GM21529 (cell line): ENCODE results near the gene WDCP.
"Not testable (repeated sequence)": the region's sequence is repeated elsewhere in the genome, so short reads cannot be mapped to it uniquely, and the experiment has no call there.

ENCODE experiments used
- ATAC-seq: cut with Tn5 transposase; IDR thresholded peaks from one replicate; pipeline ENCODE4 v1.9.1; 2021; ENCODE audit not compliant: unreplicated experiment

WDCP gene

DNA sequence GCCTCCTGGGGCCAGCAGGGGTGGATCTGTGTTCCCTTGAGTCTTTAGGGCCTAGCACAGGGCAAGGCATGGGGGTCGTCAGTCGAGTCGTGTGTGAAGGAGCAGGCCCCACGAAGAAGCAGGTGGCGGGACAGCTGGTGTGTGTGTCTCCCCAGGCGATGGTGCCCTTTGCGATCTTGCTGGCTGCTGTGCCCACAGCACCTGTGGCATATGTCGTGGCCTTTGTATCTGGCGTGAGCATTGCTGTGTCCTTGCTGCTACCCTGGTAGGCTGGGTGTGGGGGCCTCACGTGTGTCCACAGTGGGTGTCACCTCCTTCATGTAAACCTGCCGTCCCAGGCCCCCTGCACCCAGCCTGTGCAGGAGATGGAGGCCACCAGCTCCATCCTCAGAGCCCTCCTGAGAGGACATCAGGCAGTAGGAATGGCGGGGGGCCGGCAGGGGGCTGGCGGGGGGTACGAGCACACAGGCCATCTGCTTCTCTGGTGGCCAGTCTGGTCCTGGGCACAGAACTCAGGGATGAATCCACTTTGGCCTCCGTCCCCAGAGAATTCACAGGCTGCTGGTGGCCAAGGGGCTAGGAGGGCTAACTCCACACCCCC is 24.1 kb downstream of the WDCP start:
- no peak for ATAC-seq

DNA sequence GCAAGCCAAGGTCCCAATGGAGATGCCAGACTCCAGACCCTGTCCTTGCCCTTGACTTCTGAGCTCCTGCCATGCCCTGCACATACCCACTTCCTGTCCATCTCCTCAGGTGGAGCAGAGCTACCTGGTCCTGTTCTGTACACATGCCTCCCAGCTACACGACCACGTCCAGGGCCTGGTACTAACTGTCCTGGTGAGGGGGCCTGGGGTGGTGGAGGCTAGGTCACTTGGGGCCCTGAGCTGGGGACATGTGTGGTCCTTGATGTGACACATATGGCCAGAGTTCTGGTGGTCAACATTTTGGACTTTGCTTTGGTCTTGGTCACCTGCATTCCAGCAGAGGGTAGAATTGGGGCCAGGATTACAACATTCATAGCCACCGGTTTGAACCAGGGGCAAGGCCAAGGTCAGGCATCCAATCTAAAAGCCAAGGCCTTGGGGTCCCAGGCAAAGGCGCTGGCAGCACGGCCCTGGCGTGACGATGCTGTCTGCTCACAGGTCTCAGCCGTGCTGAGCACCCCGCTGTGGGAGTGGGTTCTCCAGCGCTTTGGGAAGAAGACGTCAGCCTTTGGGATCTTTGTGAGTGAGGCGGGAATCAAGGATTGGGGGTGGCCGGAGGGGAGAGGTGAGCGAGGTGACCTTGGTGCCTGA is 24.7 kb downstream of the WDCP start:
- ATAC-seq: no peak

DNA sequence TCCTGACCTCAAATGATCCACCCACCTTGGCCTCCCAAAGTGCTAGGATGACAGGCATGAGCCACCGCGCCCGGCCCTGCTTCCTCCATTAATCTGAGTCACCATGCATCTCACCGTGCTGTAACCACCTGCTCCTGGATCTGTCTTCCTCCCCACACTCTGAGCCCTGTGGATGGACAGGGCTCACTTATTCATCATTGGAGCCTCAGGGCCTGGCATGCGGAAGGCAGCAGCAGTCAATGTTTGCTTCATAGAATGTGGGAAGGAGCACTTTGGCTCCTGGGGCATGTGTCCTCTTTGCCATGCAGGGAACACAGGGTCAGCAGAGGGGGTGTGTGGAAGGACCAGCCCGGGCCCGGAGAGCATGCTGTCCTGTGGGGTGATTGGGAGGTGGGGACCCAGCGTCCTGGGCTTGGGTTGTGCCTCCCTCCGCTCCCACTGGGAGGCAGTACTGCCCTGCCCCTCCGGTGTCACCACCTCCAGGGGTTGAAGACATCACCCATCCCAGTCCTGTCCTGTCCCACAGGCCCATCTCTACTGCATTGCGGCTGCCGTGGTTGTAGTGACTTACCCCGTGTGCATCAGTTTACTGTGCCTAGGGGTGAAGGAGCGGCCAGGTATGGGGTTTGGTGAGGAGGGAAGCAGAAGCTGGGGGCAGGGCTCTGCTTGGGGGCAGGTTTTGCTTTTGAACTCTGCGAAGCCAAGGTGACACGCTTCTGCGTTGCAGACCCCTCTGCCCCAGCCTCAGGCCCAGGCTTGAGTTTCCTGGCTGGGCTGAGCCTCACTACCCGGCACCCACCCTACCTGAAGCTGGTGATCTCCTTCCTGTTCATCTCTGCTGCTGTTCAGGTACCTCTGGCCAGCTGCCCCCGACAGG is 25.8 kb downstream of the WDCP start:
- no peak for ATAC-seq

DNA sequence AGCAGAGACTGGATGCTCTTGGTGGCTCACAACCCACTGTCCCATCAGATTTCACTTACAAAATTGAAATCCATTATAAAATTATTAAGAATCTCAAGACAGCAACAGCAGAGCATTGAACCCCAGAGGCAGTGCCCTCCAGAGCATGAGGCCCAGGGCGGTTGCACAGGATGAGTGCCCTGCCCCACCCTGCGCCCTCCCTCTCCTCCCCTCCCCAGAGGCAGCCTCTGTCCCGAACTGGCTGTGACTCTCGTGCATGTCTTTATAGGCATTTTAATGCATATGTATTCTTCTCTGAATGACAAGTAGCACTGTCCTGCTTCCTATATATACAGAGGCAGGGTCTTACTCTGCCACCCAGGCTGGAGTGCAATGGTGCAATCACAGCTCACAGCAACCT is 26.9 kb downstream of the WDCP start:
- ATAC-seq: no peak

DNA sequence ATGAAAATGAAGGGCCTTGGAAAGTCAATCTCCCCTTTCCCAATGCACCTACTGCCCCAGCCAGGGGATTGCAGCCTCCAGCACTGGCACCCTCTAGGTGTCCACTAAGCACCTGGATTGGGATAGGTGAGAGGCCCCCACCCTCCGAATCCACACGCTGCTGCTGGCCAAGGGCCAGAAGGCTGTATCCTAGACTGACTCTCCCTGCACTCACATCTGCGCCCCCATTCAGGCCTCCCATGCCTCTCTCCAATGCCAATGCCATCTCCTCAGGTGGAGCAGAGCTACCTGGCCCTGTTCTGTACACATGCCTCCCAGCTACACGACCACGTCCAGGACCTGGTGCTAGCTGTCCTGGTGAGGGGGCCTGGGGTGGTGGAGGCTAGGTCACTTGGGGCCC is 27.5 kb downstream of the WDCP start:
- no peak for ATAC-seq

DNA sequence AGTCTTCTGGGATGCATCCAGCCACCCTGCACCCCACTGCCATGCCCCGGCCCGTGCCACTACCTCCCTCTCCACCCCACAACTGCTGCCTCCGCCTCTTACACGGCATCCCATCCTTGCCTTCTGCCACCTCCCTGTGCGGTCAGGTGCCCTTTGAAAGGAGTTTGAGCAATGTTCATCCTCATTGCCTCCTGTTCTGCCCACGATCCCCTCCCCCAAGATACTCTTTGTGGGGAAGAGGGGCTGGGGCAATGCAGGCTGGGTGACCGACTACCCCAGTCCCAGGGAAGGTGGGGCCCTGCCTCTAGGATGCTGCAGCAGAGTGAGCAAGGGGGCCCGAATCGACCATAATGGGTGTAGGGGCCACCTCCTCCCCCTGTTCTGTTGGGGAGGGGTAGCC is 28.9 kb downstream of the WDCP start:
- no peak for ATAC-seq

DNA sequence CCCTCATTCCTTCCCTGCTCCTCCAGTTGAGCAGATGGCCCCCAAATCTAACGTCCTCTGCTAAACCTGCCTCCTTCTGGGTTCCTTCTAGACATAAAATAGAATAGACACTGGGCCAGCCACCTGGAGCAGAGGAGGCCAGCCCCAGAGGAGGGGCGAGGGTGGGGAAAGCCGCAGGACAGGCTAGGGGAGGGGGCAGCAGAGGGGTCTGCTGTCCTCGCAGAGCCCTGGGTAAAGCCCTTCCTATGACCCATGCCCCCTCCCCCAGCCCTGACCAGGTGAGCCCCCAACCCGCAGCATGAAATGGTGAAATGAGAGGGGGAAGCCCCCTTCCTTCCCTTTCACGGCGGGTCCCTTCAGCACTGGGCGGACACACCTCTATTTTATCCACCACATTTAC is 29.5 kb downstream of the WDCP start:
- ATAC-seq: no peak

DNA sequence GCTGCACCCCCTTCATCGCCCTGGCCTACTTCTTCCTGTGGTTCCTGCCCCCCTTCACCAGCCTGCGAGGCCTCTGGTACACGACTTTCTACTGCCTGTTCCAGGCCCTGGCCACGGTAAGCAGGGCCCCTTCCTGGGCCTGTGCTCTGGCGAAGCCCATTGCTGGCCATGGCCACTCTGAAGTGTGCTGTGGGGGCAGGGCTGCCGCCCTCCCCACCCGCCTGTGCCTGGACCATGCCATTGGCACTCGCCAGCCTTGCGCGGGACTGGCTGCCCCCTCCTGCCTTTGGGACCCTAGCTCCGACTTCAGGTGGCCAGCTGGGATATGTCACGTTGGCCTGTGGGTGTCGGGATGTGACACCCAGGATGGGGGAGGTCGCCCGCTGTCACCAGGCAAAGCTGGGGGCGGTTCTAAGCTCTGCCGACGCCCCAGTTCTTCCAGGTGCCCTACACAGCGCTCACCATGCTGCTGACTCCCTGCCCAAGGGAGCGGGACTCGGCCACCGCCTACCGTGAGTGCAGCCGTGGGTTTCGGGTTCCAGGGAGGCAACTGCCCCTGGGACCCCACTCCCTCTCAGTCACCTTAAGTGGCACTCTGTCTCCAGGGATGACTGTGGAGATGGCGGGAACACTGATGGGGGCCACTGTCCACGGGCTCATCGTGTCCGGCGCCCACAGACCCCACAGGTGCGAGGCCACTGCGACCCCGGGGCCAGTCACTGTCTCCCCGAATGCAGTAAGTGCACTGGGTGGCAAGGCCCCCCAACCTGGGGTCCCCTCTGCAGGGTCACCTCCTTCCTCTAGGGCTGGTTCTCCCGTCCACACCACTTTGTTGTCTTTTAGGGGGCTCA is 30.1 kb downstream of the WDCP start:
- ATAC-seq: no peak

DNA sequence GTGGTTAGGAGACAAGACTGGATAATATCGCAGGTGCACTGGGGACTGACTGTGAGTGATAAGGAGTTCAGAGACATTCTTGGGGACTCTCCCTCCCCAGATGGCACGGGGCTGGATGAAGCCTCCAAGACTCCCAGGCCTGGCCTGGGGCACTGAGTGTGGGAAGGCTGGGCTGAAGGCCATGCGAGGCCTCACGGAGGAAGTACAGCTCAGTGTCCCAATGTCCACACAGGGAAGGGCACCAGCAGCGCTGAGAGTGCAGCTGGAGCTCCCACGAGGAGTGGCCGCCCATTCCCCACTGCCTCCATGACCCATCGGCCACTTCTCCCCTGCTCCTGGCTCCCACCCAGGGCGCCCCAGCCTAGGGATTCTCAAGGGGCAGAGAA is 30.8 kb downstream of the WDCP start:
- ATAC-seq: no peak

DNA sequence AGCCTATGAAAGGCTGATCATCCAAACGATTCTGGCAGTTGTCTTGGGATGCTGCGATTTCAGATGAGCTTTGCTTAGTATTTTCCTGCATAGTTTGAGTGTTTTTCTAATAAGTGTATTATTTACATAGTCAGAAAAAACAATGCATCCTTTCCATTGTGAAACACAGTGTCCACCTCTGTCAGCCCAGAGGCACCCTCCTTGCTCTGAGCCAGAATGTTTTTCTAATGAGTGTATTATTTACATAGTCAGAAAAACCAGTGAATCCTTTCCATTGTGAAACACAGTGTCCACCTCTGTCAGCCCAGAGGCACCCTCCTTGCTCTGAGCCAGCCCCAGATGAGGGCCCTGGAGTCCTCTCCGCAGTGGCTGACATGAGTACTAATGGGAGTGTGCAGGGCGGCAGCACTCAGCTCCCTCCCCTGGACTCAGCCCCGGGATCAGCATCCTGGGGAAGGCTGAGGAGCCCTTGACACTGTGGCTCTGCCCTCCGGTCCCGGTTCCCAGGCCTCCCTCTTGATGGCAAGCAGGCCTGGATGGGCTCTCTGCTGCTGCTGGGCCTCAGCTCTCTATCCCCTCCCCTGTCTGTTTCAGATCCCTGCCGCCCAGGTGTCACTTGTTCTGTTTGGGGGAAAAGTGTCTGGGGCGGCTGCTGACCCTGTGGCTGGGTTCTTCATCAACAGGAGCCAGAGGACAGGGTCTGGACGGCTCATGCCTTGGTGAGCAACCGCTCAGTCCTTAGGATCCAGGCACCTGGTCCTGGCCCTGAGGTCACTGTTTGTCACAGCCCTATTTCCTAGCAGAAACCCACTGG is 31.4 kb downstream of the WDCP start:
- ATAC-seq: no peak

DNA sequence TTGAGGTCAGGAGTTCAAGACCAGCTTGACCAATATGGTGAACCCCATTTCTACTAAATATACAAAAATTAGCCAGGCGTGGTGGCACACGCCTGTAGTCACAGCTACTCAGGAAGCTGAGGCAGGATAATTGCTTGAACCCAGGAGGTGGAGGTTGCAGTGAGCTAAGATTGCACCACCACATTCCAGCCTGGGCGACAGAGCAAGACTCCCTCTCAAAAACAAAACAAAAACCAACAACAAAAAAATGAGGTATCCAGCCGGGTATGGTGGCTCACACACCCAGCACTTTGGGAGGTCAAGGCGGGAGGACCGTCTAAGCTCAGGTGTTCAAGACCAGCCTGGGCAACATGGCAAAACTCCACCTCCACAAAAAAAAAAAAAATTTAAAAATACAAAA is 32.3 kb downstream of the WDCP start:
- ATAC-seq: not testable (repeated sequence)

DNA sequence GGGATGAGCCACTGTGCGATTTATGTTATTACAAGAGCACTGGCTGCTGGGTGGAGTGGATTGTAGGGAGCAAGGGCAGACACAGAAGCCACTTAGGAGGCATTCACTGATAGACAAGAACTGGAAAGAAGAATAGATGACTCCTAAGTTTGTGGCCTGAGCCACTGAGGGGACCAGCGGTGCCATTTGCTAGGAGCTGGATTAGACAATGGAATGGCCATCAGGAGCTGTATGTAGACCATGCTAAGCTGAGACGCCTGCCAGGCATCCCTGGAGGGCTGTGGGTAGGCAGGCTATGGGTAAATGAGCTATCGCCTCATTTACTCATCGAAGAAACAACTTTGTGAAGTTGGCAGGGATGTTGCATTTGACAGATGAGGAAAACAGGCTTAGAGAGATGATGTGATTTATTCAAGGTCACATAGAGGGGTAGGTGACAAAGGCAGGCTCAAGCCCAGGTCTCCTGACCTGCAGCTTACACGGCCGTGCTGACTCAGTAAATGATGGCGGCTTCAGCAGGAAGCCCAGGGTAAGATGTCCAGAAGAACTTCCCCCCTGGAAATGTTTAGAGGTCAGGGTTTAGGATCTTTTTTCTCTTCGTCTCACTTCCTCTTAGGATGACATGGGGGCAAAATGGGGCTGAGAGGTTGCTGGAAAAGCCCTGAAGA is 34.5 kb downstream of the WDCP start:
- no peak for ATAC-seq

DNA sequence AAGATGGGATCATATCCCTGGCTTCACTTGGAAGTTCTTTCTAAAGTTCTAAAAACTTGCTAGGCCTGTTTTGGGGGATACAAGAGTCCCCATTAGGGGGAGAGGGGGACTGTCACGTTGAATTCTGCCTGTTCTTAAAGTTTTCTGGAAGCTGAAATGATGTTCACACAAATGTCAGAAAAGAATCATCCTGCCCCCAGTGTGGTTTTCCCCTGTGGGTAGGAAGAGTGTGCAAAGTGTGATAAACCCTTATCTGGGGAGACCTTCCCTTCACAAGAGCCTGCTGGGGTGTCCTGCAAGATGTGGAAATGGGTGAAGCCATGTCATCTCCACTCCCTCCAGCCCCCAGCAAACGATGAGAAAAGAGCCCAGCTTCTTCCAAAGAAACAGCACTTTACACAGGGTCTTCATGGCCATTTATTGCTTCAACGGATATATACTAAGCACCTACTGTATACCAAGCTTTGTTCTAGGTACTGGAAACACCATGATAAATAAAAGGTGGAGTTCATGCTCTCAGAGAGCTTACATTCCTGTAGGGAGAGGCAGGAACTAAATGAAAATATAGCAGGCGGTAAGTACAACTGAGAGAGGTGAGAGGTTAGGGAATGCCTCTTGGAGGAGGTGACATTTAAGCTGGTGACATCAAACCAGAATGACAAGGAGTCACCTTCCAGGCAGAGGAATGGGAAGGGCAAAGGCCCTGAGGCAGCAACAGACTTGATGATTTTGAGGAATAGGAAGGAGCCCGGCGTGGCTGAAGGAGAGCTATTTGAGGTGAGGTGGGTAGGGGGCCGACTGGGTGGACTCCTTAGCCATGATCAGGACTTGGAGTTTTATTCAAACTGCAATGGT is 35.7 kb downstream of the WDCP start:
- no peak for ATAC-seq

DNA sequence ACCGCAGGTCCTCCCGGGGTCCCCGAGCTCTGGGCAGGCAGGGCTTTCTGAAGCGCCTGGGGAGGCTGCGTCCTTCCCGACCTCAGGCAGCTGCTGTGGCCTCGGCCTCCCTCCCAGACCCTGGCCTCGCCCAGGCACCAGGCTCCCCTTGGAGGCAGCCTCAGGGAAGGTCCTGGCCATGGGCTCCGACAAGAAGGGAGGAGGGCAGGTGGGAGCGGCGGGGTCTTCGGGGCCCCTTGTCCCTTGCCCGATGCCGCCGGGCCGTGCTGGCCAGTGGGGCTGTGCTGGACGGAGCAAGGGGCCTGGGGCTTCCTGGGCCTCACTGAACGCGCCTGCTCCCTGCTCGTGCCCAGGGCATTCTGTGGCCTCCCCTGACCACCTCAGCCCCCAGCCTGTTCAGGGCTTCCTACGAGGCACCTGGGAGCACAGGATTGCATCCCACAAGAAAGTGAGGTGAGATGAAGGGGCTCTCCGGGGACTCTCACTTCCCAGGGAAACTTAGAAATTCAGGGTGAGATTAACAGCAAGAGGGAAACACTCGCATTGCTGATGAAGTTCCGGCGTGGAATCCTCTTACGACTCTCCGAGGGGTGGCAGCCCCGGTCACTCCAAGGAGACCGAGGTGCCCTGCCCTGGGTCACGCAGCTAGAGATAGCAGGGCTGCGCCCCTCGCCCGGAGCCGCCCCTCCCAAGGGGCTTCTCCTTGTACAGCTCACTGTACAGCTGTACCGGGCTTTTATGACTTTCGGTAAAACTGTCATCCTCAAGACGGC is 36.5 kb downstream of the WDCP start:
- no peak for ATAC-seq

DNA sequence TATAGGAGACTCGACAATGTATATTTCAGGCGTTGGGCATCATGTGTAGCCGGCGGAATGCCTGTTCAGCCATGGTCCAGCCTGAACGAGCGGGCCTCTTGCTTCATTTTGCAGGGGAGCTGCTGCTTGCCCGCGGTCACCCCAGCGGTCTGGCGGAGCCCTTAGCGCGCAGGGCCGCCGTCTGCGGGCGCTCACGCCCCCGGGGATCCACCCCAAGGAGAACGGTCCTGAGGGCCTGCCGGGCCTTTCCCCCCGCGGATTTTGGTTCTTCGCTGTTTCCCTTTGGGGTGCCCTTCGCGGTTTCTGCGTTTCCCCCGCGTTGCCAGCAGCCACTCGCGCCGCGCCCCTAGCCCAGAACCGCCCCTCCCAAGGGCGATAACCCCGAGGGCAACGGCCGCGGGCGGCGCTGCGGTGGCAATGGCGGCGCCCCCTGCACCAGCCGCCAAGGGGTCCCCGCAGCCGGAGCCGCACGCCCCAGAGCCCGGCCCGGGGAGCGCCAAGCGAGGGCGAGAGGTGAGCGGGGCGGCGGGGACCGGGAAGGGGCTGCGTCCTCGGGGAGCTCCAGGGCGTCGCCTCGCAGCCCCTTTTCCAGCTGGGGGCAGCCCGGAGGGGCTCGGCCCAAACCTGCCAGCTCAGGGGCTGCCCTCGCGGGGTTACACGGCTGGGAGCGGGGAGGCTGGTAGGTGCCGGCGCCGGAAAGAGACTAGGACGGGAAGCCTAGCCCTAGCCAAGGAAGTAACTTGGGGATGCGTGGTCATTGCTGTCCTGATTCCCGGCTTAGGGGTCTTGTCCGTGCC is 37.3 kb downstream of the WDCP start, which contains the start of gene MFSD2B:
Gene MFSD2B (plus strand): TSS at position 406 of the 797 bp plus-strand sequence. CDS start 12 bp downstream, at position 418.
- no peak for ATAC-seq

DNA sequence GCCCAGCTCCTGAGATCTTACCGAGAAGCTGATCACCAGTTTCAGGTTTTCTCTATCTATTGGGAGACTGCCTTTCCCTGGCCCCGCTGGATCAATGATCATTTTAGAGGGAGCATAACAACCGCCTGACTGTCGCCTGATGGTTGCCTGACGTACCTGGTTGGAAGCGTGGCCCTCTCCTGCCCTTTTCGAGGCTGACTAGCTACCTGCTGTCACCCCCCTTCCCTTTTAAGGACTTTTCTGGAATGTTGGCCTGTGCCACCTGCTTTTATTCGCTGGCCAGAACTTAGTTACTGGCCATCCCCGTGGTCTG is 37.9 kb downstream of the WDCP start:
- no peak for ATAC-seq

DNA sequence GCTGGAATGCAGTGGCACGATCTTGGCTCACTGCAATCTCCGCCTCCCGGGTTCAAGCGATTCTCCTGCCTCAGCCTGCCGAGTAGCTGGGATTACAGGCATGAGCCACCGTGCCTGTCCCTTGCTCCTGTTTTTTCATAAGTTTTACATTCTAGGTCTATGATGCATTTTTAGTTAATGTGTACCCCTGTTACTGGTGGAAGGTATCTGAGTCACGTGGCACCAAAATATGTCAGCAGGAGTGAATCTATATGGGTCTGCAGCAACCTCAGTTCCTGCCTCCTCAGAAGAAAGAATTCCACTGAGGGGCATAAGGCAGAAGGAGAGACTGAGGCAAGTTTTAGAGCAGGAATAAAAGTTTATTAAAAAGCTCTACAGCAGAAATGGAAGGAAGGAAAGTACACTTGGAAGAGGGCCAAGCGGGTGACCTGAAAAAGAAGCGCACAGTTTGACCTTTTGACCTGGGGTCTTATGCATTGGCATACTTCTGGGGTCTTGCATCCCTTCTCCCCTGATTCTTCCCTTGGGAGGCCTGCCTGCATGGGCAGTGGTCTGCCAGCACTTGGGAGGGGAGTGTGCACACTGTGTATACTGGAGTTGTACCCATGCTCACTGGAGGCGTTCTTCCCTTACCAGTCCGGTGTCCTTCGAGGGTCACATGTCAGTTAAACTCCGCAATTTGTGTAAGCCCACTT is 38.4 kb downstream of the WDCP start:
- no peak for ATAC-seq
